Measurements from ENCODE around the gene IL1R2.

IL1R2 gene, protein sequence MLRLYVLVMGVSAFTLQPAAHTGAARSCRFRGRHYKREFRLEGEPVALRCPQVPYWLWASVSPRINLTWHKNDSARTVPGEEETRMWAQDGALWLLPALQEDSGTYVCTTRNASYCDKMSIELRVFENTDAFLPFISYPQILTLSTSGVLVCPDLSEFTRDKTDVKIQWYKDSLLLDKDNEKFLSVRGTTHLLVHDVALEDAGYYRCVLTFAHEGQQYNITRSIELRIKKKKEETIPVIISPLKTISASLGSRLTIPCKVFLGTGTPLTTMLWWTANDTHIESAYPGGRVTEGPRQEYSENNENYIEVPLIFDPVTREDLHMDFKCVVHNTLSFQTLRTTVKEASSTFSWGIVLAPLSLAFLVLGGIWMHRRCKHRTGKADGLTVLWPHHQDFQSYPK

DNA sequence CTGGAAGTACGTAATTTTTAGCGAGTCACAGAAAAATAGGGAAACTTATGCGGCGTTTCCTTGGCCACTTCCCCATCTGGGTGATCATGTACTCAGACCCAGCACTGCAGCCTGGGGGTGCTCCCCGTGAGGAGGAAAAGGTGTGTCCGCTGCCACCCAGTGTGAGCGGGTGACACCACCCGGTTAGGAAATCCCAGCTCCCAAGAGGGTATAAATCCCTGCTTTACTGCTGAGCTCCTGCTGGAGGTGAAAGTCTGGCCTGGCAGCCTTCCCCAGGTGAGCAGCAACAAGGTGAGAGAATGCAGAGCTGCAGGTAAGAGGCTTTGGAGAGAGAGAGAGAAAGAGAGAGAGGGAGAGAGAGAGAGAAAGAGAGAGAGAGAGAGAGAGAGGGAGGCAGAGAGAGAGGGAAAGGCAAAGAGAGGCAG is at the start of gene IL1R2:
Gene IL1R2, plus strand, starts transcription at position 240 of the 425 bp plus-strand sequence. CDS start 16,616 bp downstream, outside the sequence.
- DNase-seq (ENCODE audit: extremely low read depth in 1 of 2, low read depth in 1 of 2), result no peak

DNA sequence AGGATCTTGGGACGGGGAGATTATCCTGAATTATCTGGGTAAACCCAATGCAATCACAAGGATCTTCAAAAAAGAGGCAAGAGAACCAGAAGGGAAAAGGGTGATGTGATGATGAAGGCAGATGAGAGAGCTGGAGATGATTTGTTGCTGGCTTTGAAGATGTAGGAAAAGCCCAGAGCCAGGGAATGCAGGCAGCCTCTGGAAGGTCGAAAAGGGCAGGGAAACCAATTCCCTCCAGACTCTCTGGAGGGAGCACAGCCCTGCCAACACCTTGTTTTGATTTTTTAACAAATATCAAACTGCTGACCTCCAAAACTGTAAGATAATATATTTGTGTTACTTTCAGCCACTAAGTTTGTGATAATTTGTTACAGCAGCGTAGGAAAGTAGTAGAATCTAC is 48.9 kb upstream of the IL1R2 start:
- no peak for DNase-seq (ENCODE audit: extremely low read depth in 1 of 2, low read depth in 1 of 2)

DNA sequence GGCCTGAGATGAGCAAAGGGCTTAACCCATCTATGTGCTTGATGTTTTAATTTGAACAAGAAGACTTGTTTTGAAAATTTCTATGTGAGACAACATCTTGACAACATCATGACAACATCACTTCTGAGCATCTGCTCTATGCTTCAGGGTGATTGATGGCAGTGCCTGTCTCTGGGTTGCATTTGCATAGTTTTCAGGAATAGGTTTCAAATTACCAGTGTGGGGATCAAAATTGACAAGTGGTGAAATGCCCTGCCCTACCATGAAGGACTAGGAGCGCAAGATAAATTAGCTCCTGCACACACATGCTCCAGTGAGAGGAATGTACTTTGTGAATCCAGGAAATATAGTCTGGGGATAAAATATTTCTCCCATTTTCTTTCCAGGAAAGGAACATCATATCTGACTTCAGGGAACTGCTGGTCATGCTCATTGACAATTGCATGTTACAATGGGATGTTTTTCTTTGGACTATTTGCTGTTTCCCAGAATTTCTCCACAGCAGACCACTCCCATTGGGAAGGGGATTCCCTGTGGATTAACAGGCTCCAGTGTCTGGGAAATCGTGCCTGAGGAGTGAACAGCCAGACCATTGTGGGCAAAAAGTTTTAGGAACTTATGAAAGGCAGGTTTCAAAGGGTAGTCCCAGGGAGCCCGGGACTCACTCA is 45.3 kb upstream of the IL1R2 start:
- DNase-seq (ENCODE audit: extremely low read depth in 1 of 2, low read depth in 1 of 2), result no peak

DNA sequence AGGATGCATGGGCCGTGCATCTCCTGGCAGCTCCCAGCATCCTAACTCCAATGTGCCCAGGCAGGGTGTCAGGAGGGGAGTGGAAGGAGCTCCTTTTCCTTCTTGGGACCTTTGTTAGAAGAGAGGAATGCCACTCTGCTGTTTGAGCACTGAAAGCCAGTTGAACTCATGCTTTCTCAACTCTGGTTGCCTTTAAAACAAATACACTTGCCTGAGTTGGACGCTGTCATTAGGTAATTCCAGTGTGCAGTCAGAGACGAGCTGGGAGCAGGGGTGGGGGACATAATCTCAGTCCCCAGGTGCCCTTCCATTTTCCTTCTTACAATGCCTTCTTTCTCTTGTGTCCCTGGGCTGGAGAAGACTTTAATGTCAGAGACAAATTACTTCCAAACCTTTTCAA is 44.4 kb upstream of the IL1R2 start:
- DNase-seq (ENCODE audit: extremely low read depth in 1 of 2, low read depth in 1 of 2), result no peak

DNA sequence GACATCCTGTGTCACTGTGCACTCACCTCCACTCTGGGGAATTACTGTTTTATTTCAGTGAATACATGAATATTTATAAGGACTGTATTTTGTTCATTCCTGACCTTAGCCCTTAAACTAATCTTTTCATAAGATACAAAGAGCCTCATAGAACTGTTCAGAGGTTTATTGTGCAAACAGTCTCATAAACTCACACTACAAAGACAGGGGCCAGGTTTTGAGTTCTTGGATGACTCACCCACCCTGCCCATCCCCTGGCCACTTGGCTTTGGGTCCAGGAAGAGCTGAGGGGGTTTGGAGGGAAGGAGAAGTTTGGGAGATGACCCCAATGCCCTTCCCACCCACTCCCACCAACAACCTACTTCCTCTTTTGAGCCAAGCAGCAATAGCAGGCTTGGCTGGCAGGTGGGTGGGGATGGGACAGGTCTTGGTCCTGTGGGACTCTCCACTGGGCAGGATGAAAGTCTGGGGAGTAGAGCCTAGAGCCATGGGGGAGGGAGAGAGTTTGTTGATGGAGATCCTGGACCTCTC is 43.1 kb upstream of the IL1R2 start:
- DNase-seq (ENCODE audit: extremely low read depth in 1 of 2, low read depth in 1 of 2), result no peak

DNA sequence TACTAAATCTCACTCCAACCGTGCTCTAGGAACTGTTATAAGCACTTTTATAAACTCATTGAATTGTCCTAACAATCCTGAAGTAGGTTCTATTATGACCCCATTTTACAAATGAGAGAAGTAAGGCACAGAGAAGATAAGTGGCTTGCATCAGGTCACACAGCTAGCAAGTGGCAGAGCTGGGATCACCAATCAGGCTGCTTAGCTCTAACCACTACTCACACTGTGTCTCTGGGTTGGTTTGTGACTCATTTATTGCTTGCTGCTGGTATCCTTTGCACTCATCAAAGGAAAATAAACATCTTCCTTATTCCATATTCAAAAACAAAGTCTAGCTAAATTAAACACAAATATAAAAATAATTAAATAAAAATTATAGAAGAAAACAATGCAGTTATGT is 42.5 kb upstream of the IL1R2 start:
- DNase-seq (ENCODE audit: extremely low read depth in 1 of 2, low read depth in 1 of 2), result no peak

DNA sequence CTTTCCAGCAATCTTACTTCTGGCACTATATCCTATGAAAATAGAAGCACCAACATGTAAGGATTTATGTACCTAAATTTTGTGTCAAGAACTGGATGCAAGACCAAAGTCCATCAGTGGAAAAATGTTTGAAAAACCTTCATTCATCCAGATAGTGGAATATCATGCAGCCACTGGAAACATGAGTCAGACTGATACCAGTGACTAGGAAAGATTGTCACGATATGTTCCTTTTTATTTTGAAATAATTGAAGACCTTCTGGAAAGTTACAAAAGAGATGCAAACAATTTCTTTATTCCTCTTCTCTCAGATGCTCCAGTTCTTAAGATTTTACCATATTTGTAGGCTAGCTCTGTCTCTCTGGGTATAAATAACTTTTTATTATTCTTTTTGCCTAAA is 40.5 kb upstream of the IL1R2 start:
- no peak for DNase-seq (ENCODE audit: extremely low read depth in 1 of 2, low read depth in 1 of 2)

DNA sequence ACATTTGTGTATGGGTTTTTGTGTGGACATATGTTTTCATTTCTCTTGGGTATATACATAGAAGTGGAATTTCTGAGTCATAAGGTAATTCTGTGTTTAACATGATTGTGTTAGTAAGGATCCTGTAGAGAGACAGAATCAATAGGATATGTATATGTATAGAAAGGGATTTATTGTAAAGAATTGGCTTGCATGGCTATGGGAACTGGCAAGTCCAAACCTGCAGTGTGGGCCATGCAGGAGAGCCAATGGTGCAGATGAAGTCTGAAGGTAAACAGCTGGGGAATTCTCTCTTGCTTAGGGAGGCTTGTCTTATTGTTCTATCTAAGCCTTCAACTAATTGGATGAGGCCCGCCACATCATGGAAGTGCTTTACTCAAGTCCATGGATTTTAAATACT is 39.2 kb upstream of the IL1R2 start:
- no peak for DNase-seq (ENCODE audit: extremely low read depth in 1 of 2, low read depth in 1 of 2)

DNA sequence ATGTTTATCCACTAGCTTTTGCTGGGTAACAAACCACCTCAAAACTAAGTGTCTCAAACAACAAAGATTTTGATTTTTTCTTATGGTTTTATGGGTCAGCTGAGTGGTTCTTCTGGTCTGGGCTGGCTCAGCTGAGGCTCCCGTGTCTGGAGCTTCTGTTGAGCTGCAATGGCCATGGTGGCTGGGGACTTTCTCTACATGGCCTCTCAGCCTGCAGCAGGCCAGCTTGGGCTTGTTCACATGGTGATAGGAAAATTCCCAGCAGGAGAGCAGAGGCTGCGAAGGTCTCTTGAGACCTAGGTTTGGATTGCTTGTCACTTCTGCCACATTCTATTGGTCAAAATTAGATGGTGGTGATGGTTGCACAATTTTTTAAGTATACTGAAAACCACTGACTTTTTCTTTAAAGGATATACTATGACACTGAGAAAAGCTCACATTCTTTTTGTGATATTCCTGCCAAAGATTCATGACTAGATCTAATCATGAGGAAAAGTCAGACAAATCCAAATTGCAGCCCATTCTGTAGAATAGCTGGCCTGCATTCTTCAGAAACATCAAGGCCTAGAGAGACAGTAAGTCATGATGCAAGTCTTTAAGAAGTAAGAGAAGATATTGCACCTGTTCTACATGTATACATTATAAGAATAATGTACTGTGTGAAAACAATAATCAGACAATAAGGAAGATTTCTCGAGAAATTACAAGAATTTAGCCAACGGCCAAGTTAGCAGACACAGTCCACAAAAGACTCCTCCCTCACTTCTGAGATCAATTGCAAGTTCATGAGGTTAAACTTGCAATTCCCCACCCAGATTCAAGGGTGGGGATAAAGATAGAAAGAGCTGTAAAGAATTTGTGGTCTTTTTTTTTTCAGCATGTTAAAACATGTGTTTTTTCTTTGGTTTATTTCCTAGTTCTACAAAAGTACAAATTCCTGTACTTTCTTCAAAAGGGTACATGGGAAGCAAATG is 35.0 kb upstream of the IL1R2 start:
- no peak for DNase-seq (ENCODE audit: extremely low read depth in 1 of 2, low read depth in 1 of 2)

DNA sequence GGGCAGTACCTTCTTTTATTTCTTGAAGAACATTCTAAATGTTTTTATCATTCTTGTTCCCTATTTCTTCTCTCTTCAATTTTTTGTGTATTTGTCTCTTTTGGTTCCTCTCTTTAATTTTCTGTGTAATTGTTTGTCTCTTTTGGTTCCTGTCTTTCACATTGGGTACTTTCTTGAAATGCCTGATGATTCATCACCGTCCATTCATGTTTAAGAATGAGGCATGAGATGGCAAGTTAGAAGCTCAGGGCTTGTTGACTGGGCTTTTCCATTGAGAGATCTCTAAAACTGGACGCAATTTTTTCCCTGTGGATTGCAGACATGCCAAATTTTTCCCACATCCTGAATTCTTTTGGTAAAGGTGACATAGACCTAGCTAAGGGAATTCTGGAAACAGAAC is 33.7 kb upstream of the IL1R2 start:
- no peak for DNase-seq (ENCODE audit: extremely low read depth in 1 of 2, low read depth in 1 of 2)

DNA sequence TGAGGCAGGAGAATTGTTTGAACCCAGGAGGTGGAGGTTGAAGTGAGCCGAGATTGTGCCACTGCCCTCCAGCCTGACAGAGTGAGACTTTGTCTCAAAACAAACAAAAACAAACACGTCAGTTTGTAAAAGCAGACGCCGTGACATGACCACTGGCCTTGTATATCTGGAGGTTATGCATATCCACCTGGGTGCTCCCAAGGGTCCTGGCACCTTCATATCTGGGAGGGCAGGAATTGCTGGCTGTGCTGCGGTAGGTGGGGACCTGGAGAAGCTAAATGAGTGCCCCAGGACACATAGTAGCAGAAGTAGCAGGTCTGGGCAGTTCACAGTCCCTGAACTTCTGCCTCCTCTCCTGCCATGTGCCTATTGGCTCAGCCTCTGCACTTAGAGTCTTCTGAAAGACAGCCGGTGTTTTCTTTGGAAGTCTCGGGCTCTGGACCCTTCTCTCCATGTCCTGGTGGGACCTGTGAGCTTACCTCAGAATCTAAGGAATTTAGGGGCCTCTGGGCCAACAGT is 30.9 kb upstream of the IL1R2 start:
- no peak for DNase-seq (ENCODE audit: extremely low read depth in 1 of 2, low read depth in 1 of 2)

DNA sequence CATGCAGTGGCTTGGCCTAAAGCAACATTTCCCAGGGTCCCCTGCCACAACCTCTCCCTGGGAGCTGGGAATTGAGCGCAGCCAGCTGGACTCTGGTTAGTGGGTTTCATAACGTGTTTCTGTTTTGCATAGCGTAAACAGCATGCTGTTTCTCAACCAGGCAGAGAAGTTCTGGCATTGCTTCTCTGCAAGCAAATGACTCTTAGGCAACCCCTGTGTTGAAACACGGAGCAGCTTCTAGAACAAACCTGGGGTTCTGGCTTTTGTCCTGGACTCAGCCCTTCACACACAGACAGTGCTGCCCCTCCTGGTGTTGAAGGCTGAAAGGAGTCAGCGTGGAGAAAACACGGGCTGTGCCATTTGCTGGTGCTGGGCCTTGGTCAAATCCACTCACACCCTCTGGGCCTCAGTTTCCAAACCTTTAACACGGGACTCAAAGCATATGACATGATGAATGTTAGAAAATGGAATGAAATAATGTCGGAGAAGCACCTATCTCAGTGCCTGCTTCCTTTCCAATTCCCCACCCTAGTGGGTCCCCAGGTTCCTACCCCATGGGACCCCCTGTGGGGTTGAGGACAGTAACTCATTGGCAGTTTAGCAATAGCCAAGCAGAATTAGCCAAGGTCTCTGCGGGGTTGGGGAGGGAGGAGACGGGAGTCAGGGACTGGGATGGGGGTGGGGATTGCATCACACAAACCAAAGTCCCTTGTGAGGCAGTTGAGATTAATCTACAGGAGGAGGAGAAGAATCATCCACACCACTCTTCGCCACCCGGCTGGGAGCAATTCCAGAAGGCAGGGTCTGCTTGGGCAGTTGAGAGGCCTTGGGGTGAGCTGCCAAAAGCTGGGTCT is 30.2 kb upstream of the IL1R2 start:
- DNase-seq (ENCODE audit: extremely low read depth in 1 of 2, low read depth in 1 of 2), result no peak

DNA sequence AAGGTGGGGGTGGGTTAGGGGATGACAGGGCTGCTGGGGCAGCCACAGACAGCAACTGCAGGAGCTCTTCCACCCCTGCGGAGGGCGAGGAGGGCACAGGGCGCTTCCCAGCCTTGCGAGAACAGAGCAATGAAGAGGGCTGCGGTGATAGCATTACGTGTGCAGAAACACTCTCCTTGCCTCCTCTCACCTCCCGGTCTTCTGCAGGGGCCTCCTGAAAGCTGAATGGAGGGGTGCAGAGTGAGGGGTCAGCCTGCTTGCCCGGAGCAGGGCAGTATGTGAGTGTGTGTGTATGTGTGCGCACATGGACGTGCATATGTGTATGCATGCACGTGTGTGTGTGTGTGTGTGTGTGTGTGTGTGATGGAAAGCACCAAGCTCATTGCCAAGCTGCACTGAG is 29.5 kb upstream of the IL1R2 start:
- no peak for DNase-seq (ENCODE audit: extremely low read depth in 1 of 2, low read depth in 1 of 2)

DNA sequence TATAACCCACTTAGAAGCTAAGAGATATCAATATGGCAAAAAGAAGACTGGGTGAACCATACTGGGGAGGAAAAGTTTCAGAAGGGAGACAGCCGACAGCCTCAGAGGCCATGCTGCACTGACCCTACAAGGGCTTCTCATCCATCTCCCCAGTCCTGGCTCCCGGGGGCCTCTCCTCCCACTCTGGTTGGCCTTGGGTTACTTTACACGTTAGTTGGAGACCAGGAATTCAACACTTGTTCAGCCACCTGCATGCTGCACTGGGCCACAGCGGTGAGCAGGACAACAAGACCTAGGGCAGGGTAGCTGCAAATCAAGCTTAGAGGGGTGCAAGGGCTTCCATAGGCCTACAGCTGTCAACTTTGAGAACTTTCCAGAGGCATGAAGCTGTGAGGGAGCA is 28.6 kb upstream of the IL1R2 start:
- no peak for DNase-seq (ENCODE audit: extremely low read depth in 1 of 2, low read depth in 1 of 2)

DNA sequence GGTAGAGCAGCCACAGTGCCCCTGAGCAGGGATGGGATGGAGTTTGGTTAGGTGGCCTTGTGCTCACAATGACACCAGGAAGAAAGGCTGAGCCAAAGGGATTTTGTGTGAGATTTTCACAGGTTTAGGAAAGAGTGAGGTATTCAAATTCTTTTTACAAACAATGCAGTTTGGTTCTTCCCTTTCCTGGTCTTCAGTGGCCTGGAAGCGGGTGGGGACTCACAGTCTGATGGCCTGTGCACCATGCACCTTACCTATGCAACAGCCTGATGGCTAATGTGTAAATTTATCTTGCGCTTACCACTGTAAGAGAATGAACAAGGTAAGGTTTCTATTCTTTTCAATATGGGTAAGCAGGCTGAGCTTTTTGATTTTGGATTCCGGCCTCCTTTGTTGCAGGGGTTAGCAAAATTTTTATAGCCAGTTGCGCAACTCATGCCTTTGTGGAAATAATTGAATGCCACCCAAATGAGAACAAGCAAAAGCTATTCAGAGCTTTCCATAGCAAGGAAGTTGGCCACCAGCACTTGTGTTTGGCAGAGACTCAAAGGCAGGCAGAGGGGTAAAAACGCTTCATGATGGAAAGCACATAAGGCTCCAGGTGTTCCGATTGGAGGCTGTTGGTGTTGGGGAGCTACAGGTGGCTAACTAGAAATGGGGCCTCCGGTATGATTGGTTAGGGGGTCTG is 23.8 kb upstream of the IL1R2 start:
- no peak for DNase-seq (ENCODE audit: extremely low read depth in 1 of 2, low read depth in 1 of 2)

DNA sequence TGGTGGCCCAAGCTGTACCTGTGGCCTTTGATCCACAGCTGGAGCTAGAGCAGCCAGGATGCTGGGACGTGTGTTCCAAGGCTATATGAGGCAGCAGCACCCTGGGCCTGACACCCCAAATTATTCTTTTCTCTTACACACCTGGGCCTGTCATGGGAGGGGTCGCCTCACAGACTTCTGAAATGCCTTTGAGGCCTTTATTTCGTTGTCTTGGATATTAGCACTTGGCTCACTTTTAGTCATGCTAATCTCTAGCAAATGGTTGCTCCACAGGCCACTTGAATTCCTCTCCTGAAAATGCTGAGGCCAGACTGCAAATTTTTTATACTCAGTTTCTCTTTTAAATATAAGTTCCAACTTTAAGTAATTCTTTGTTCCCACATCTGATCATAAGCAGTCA is 22.0 kb upstream of the IL1R2 start:
- DNase-seq (ENCODE audit: extremely low read depth in 1 of 2, low read depth in 1 of 2), result no peak

DNA sequence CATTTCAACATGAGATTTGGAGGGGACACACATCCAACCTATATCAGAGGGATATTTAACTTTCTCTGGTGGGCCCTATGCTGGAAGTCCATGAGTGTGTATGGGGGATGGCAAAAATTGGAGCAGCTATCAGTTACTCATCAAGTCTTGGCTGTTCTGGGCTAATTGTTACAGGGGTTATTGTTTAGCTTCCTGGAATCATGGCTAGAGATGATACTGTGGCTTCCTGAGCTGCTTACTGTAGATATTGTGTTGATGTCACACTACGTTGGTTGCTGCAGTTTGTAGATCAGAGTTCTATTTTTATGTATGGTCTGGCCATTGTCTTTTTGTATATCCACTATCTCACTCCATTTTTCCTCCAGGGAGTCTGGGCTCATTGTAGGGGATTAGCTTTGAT is 20.9 kb upstream of the IL1R2 start:
- DNase-seq (ENCODE audit: extremely low read depth in 1 of 2, low read depth in 1 of 2), result no peak

DNA sequence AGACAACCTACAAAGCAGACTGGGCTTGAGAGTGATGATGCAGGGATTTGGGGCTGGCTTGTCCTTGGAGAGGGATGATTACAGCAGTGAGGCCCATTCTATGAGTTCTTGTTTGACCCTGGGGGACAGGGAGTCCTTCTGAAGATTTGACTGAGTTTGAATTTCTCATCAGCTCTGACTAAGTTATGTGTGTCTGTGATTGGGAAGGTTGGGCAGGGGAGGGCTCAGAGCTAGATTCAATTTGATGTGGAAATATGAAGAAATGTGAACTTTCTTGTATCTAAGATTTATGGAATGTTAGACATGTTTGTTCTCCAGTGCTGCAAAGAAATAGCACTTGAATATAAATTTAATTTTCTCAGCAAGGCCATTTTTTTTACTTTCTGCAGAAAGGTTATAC is 19.9 kb upstream of the IL1R2 start:
- no peak for DNase-seq (ENCODE audit: extremely low read depth in 1 of 2, low read depth in 1 of 2)
